Prostate gland (tissue), 2 donors: ENCODE measurements around the gene ALDH1B1.

ENCODE experiments used
- POLR2A ChIP-seq: fragments of 450-650 bp; IDR thresholded peaks from one replicate; pipeline ENCODE4 v1.6.1; 2016; ENCODE audit warnings: antibody characterized with exemption, mild to moderate bottlenecking
- TF ChIP-seq, protein P1 (sequence below), 4 experiments: fragments of 200-600 bp in 2 of 4; fragments of 450-650 bp in 2 of 4; sonication (generic) in 2 of 4; IDR thresholded peaks; 1 replicate in 3 of 4; 2 replicates in 1 of 4; pipeline ENCODE4 v1.5.1; 2016 to 2019; ENCODE audit warnings: antibody characterized with exemption in 4 of 4, mild to moderate bottlenecking in 2 of 4, moderate library complexity in 2 of 4

DNA sequence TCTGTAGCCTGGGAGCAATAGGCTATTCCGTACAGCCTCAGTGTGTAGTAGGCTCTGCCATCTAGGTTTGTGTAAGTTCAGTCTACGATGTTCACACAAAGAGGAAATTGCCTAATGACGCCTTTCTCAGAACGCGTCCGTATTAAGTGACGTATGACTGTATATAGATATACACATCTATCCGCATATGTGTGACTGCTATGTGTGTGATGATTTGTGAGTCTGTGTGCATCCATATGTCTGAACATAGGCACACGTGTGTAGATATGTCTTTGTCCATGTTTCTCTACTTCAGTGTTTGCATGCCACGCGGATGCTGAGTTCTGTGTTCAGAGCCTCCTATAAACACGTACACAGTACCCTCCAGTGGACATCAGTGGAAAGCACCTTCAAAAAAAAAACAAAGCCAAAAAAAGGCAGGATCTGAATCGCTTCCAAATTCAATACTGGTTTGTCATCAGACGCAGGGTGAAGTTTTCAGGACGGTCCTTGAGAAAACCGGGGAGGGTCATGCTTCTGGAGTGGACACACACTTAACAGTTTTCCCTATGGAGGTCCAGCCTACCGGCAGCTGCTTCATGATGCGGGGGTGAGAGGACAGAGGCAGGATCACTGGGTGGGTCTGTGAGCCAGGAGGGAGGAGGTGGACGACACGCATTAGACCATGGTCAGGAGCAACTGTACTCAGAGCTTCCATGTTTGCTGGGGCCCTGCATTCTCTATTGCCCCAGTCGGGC lies 29.5 kb upstream of the ALDH1B1 start:
- TF ChIP-seq, protein P1, sequence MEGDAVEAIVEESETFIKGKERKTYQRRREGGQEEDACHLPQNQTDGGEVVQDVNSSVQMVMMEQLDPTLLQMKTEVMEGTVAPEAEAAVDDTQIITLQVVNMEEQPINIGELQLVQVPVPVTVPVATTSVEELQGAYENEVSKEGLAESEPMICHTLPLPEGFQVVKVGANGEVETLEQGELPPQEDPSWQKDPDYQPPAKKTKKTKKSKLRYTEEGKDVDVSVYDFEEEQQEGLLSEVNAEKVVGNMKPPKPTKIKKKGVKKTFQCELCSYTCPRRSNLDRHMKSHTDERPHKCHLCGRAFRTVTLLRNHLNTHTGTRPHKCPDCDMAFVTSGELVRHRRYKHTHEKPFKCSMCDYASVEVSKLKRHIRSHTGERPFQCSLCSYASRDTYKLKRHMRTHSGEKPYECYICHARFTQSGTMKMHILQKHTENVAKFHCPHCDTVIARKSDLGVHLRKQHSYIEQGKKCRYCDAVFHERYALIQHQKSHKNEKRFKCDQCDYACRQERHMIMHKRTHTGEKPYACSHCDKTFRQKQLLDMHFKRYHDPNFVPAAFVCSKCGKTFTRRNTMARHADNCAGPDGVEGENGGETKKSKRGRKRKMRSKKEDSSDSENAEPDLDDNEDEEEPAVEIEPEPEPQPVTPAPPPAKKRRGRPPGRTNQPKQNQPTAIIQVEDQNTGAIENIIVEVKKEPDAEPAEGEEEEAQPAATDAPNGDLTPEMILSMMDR (IDR thresholded peaks at IDR 0.05), result peak in 3 of 4 experiments; percentile 47 to 64 (median 52)
- no peak for TF ChIP-seq POLR2A
